ENCODE data around the gene SNORC. TPM values are rescaled to one million over a fixed set of nuclear protein-coding genes. Genes with fewer than 3 reads are reported as not detected.

Gene SNORC
- total and polyA plus RNA-seq, 2 of the 4 experiments (the other 2 are of a cell fraction) = under 0.01 to 0.67 TPM

GRCh38 chr2:232924433-232924832 is 54.4 kb downstream of the SNORC start:
- peaks cover 42% of the 10 kb centered on the region for H3K27me3 ChIP-seq (ENCODE audit: control insufficient read depth, insufficient read depth, low read length)
- H3K9me1 ChIP-seq (ENCODE audit: insufficient read depth, low read length) = no peaks in the 10 kb centered on the region; the same call in 1 of the 2 replicates
- H4K5ac ChIP-seq (ENCODE audit: low read depth, low read length) = no peak overlapping the region
- no peaks in the 10 kb centered on the region for H4K20me1 ChIP-seq (ENCODE audit: insufficient read depth, low read length)
- H3K4me2 ChIP-seq (ENCODE audit: low read depth, low read length) = no peak overlapping the region
- DNase-seq (no peak), ATAC-seq (ENCODE audit: low read depth) (no peak)
- TF ChIP-seq CEBPB (IDR thresholded peaks at IDR 0.05; ENCODE audit: low read depth, low read length) (no peak), CHD1 (IDR thresholded peaks at IDR 0.05; ENCODE audit: low read depth, low read length) (no peak), RFX5 (IDR thresholded peaks at IDR 0.05; ENCODE audit: low read depth, low read length) (no peak), CTCF (conservative IDR thresholded peaks at IDR 0.05; ENCODE audit: low read depth, low read length) (no peak), RAD21 (IDR thresholded peaks at IDR 0.05; ENCODE audit: low read length) (no peak), SMC3 (IDR thresholded peaks at IDR 0.05; ENCODE audit: low read depth, low read length) (no peak), MAZ (IDR thresholded peaks at IDR 0.05; ENCODE audit: borderline replicate concordance, low read depth, low read length) (no peak), NFE2L2 (IDR thresholded peaks at IDR 0.05; ENCODE audit: low read depth, low read length) (no peak), BHLHE40 (IDR thresholded peaks at IDR 0.05; ENCODE audit: low read depth, low read length) (no peak), FOS (IDR thresholded peaks at IDR 0.05; ENCODE audit: low read depth, low read length) (no peak), RCOR1 (IDR thresholded peaks at IDR 0.05; ENCODE audit: insufficient replicate concordance, low read length) (no peak), POLR2A (IDR thresholded peaks at IDR 0.05; ENCODE audit: low read depth, low read length) (no peak), MAFK (IDR thresholded peaks at IDR 0.05; ENCODE audit: low read depth, low read length) (no peak), MXI1 (IDR thresholded peaks at IDR 0.05; ENCODE audit: borderline replicate concordance, low read depth, low read length) (no peak)
- TF ChIP-seq, protein P1, sequence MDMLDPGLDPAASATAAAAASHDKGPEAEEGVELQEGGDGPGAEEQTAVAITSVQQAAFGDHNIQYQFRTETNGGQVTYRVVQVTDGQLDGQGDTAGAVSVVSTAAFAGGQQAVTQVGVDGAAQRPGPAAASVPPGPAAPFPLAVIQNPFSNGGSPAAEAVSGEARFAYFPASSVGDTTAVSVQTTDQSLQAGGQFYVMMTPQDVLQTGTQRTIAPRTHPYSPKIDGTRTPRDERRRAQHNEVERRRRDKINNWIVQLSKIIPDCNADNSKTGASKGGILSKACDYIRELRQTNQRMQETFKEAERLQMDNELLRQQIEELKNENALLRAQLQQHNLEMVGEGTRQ (IDR thresholded peaks at IDR 0.05; ENCODE audit: low read depth, low read length) = no peak
- TF ChIP-seq, protein P2, sequence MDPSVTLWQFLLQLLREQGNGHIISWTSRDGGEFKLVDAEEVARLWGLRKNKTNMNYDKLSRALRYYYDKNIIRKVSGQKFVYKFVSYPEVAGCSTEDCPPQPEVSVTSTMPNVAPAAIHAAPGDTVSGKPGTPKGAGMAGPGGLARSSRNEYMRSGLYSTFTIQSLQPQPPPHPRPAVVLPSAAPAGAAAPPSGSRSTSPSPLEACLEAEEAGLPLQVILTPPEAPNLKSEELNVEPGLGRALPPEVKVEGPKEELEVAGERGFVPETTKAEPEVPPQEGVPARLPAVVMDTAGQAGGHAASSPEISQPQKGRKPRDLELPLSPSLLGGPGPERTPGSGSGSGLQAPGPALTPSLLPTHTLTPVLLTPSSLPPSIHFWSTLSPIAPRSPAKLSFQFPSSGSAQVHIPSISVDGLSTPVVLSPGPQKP (IDR thresholded peaks at IDR 0.05; ENCODE audit: borderline replicate concordance, low read depth, low read length) = no peak
- dilution Hi-C loops (cut with HindIII; ENCODE audit: low sequenced_read_pairs, unreplicated experiment) (no loop called here), intact Hi-C loops (cut with micrococcal nuclease) (no loop called here), in situ Hi-C loops (cut with MboI; ENCODE audit: low sequenced_read_pairs) (no loop called here)
- H3K4me3 ChIP-seq (ENCODE audit: insufficient read depth, low read depth, low read length) = no peak overlapping the region
- no peaks in the 10 kb centered on the region; the same call in 1 of the 2 replicates for H3K4me1 ChIP-seq (ENCODE audit: control insufficient read depth, insufficient read depth, low read length)
- no peak overlapping the region for H2AFZ ChIP-seq (replicated peaks; ENCODE audit: low read length, poor library complexity)
- H3K14ac ChIP-seq (replicated peaks; ENCODE audit: low read depth, low read length) = no peak overlapping the region
- H2BK5ac ChIP-seq (ENCODE audit: low read depth, low read length, poor library complexity, severe bottlenecking) = no peak overlapping the region
- H3K27ac ChIP-seq (ENCODE audit: insufficient read depth, low read length) = no peak overlapping the region
- no peak overlapping the region for H4K91ac ChIP-seq (ENCODE audit: insufficient read depth, low read depth, low read length)
- H3K4ac ChIP-seq (ENCODE audit: low read depth, low read length) = no peak overlapping the region
- no peak overlapping the region for H3K56ac ChIP-seq (ENCODE audit: extremely low read depth, insufficient read depth, low read length)
- H4K8ac ChIP-seq (ENCODE audit: low read depth in 2 of 2, low read length in 2 of 2) = no peak overlapping the region
- ChIA-PET CTCF (no interaction called here), POLR2A (ENCODE audit: unreplicated experiment) (no interaction called here)
- H3K9ac ChIP-seq (ENCODE audit: low read depth, low read length) = no peak overlapping the region
- H2AK5ac ChIP-seq (ENCODE audit: low read depth, low read length) = no peak overlapping the region
- no peaks in the 10 kb centered on the region for H3K79me1 ChIP-seq (ENCODE audit: low read depth in 1 of 2, low read length in 2 of 2)
- H2BK120ac ChIP-seq (ENCODE audit: low read depth, low read length) = no peak overlapping the region
- peaks cover 3% of the 10 kb centered on the region for H3K9me3 ChIP-seq (ENCODE audit: control insufficient read depth, insufficient read depth, low read length)
- no peak overlapping the region for H2AK9ac ChIP-seq (replicated peaks; ENCODE audit: low read depth, low read length, poor library complexity)
- no peak overlapping the region for H2BK15ac ChIP-seq (ENCODE audit: low read depth, low read length)
- H3K18ac ChIP-seq (ENCODE audit: low read depth, low read length) = no peak overlapping the region
- no peak overlapping the region for H2BK20ac ChIP-seq (ENCODE audit: low read depth, low read length)
- no TSS peak for BruUV-seq (replicated peaks)
- H3K23ac ChIP-seq (ENCODE audit: low read depth, low read length) = no peak overlapping the region
- no peaks in the 10 kb centered on the region for H3K36me3 ChIP-seq (ENCODE audit: control insufficient read depth, insufficient read depth, low read length)
